Stimulated activated CD8-positive, alpha-beta memory T cell treated with anti-CD3 and anti-CD28 coated beads, Interleukin-2, amount 100 ng/mL, for 48 hours (primary cell): ENCODE results near the gene PLCL1.

ENCODE experiments used
- DNase-seq, 2 donors: peaks; one replicate each; pipeline ENCODE4 v3.0.0-alpha.2; 2020; ENCODE audit warnings: low read depth in 2 of 2

PLCL1 gene

GRCh38 chr2:198114064-198114463 is 309.7 kb downstream of the PLCL1 start:
- DNase-seq = no peak

GRCh38 chr2:198115201-198115600 is 310.8 kb downstream of the PLCL1 start:
- no peak for DNase-seq

DNA sequence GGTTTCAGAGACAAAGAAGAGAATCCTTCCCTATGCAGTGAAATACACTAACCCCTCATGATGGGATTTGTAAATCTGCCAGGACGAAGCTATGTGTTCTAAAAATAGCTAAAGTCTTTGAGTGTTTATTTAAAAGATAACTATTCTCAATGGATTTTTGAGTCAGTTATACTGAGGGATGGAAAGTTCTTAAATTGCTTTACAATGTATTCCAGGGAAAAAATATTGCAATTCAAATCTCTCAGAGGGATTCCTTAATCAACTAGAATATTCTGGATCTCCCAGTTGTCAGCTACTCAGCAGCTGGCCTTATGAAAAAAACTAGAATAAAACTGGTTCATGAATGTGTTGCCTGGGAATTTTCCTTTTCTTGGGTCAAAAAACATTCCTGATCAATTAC is 312.4 kb downstream of the PLCL1 start:
- DNase-seq = no peak

- no peak for DNase-seq
These were observed 313.1 kb downstream of the PLCL1 start for GRCh38 chr2:198117406-198118041.

DNA sequence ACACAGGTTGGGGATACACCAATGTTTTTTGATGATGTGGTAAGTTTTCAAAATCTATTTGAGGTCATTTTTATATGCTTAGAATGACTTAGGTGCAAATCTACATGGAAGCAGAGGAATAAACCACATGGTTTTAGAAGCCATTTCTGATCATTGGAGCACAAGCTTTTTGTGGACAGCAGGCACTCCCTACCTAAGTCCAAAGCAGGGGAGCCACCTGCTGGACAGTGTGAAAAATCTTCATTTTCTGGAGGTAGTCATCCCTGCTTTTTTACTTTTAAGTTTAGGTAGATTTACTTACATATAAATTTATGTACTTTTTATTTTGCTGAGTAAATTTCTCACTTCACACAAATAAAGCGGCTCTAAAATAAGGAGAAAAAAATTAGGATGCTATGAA is 323.2 kb downstream of the PLCL1 start:
- DNase-seq = peak; percentile 5 to 21

- DNase-seq = no peak
These were observed 325.2 kb downstream of the PLCL1 start for GRCh38 chr2:198129609-198130008.

DNA sequence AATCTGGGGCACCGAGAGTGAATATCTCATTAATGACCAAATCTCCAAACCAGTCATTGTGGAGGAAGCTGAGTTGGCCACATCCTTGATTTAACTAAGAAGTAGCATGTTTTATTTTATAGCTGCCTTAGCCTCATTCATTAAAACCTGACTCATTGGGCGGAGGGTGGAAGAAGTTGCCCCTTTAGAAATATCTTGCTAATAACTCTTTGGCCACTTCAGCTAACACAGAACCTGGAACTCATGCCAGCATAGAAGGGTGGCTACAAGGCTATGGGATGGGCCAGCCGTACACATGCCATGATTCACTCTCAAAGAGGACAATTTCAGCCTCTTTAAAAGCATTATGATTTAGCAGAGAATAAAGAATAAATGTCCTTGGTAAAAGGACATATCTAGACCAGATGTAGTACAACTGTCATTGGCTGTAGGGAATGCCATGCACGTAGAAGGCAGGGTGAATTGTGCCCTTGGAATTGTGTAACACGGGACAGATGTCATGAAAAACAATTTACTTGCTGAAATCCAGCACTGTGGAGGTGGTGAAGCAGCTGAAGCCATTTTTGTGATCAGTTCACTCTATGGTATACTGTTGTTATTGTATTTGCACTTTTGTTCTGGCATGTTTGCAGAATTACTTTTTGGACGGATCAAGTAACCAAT is 330.0 kb downstream of the PLCL1 start:
- no peak for DNase-seq

DNA sequence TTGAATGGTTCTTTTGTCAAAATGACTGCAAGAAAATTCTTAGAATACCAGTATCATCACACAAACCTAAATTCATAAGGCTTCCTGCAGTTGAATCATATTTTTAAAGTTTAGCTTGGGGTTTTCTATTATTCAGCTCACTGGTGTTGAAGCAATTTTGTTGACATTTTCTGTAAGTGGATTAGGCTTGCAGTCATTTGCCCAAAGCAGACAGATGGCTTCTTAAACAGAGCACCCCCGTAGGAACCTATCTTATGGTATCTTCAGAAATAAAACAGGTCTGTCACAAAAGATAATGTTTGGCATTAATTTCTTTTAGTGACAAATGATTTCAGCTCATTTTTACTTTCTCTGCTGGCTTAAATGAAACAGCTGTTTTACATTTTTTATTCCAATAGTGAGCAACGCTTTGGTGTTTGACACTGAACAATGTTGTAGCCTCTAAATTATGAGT is 331.1 kb downstream of the PLCL1 start:
- no peak for DNase-seq

DNA sequence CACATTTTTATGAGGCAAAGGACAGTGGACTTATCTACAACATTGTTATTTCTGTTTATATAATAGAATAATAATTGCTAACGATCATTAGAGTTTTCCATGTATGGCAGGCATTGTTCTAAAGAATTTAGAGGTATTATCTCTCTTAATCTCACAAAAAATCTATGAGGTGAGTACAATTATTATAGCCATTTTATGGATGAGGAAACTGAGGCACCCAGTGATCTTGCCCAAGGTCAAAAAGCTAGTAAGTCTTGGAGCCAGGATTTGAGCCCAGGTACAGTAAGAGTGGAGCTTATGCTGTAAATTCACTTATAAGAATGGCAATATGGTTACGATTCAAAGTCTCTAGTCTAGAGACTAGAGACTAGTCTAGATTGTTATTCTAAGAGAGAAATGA is 331.7 kb downstream of the PLCL1 start:
- no peak for DNase-seq

DNA sequence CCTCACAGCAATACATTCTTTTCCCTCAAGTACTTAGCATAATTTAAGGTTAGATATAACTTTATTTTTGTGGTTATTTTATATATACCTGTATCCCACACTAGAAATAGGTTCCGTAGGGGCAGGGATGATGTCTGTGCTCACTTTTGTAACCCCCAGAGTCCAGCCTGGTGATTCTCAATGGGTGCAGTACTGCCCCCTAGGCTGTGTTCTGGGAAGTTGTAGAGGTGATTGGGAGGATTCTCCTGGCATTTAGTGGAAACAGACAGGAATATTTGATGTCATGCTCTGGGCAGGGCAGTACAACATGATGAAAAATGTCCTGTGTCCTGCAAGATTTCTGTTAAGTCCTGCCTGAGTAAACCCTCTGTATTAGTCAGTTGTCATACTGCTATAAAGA is 333.3 kb downstream of the PLCL1 start:
- DNase-seq = no peak

DNA sequence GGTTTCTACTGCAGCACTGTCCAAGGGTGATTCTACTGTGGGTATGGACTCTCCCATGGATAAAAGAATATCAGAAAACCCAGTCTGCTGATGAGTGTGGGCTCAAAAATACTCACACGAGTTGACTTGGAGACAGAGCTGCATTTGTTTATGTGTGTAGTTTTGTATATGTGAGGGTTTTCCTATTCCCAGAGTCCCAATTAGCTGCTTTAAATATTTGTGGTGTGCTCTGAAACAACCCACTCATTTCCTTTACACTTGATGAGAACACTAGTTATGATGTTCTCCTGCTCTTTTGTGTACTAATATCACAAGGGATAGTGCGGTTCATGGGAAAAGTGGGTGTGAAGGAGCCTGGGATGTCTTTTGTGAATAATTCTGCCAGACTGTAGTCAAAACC is 337.3 kb downstream of the PLCL1 start:
- DNase-seq = no peak

GRCh38 chr2:198143156-198143555 is 338.8 kb downstream of the PLCL1 start:
- no peak for DNase-seq

DNA sequence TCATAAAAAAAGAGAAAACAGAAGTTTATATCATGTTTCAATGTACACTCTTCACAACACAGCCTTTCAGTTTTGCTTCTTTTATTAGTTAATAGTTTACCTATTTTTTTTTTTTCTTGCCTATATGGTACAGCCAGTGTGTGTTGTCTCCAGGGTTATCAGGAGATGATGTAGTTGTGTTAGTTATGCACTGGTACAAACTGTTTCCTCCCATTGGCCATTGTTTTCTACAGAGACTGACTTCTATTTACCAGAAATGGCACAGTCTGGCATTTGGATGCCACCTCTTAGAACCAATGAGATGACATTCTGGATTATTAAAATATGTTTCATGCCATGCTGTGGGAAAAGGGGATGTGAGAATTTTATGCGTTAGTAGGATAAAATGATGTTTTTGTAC is 339.4 kb downstream of the PLCL1 start:
- DNase-seq = no peak

DNA sequence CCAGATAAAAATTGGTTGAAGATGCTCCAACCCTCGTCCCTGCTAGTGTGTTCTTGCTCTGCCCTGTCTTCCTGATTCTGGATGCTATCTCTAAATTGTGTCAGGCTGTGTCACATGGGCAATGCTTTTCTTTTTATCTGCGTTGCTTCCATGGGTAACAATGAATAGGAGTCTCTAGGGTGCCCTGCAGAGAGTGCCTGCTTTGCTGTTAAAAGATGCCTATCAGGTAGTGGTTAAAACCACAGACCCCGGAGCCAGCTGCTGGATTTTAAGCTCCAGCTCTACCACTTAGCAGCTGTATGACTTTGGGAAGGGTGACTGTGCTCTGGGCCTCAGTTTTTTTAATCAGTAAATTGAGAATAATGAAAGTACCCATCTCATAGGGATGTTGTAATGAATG is 340.3 kb downstream of the PLCL1 start:
- DNase-seq = no peak

- no peak for DNase-seq
These were observed 342.1 kb downstream of the PLCL1 start for GRCh38 chr2:198146346-198146940.

DNA sequence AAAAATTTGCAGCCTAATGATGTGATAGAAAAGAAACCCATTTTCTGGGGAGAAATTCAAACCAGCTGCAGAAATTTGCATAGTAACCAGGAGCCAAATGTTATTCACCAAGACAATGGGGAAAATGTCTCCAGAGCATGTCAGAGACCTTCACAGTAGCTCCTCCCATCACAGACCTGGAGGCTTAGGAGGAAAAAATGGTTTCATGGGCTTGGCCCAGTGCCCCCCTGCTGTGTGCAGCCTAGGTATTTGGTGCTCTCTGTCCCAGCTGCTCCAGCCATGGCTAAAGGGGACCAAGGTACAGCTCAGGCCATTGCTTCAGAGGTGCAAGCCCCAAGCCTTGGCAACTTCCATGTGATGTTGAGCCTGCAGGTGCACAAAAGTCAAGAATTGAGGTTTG is 352.9 kb downstream of the PLCL1 start:
- no peak for DNase-seq

- no peak for DNase-seq
These were observed 356.8 kb downstream of the PLCL1 start for GRCh38 chr2:198161151-198161550.

GRCh38 chr2:198162276-198162675 is 357.9 kb downstream of the PLCL1 start:
- DNase-seq = no peak

DNA sequence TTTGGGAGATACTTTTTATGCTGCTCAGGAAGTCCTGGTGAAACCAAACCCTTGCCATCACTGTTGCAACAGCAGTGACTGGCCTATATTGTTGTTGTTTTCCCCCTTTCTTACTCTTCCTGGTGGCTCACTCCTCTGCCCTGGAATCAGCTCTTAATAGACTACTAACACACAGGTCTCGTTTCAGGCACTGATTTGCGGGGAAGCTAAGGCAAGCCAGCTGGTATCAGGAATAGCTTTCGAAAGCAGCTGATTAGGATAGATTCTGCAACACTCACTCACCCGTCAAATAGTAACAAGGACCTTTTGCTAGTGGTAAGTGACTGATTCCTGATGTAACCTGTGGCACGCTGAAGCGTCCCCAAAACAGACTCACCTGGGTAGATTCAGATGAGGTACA is 360.4 kb downstream of the PLCL1 start:
- DNase-seq = no peak

DNA sequence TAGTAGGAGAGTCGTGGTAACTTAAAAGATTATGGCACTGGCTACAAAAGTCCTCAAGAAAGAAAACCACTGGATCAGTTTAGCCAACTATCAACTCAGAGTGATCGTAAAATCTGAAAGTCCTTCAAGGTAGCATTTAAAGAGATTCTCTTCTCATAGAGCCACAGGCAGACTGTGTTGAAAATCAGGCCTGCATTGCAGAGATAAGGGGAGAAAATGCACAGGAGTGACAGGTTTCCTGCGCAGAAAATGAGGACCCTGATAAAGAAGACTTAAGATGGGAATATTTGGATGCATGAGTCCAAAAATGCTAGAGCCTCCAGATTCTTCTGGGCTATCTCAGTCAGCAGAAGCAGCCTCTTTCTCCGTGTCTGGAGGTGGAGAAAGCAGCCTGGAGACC is 360.9 kb downstream of the PLCL1 start:
- DNase-seq = no peak

- DNase-seq = no peak
These were observed 363.0 kb downstream of the PLCL1 start for GRCh38 chr2:198167346-198167745.

- no peak for DNase-seq
These were observed 364.3 kb downstream of the PLCL1 start for GRCh38 chr2:198168651-198169050.

DNA sequence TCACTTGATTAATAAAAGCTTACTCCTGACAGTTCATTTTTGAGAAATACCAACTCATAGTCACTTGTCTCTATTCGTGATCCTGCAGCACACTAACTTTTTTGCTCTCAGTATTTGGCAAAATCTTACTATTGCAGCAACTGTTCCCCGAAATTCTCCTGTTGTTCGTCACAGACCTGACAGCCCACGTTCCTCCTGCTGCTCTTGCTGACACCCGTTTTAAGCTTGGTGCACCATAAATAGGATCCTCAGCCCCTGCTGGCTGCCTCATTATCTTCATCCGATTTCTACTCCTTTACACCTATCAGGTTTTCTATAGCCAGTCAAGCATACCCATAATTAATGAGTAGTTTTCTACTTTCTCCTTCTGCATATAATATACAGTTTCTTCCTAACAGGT is 368.8 kb downstream of the PLCL1 start:
- DNase-seq = no peak
